ENCODE data around the gene HIVEP3.

GRCh38 chr1:41498804-41499203 lies 419.9 kb downstream of the HIVEP3 start:
- TF ChIP-seq CTCF (IDR thresholded peaks at IDR 0.05; ENCODE audit: insufficient read depth, low read length) (no peak), POLR2AphosphoS5 (IDR thresholded peaks at IDR 0.05; ENCODE audit: low read depth) (no peak), REST (IDR thresholded peaks at IDR 0.05; ENCODE audit: insufficient replicate concordance, low read depth) (no peak), GABPA (IDR thresholded peaks at IDR 0.05; ENCODE audit: low read depth) (no peak)
